ENCODE measurements around the gene OR9G1. TPM values are rescaled to one million over a fixed set of nuclear protein-coding genes. Genes with fewer than 3 reads are reported as not detected.

Gene OR9G1, protein sequence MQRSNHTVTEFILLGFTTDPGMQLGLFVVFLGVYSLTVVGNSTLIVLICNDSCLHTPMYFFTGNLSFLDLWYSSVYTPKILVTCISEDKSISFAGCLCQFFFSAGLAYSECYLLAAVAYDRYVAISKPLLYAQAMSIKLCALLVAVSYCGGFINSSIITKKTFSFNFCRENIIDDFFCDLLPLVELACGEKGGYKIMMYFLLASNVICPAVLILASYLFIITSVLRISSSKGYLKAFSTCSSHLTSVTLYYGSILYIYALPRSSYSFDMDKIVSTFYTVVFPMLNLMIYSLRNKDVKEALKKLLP
- under 1 TPM in 1 of 2 donors, not detected in 1; under 0.01 TPM for total RNA-seq

DNA sequence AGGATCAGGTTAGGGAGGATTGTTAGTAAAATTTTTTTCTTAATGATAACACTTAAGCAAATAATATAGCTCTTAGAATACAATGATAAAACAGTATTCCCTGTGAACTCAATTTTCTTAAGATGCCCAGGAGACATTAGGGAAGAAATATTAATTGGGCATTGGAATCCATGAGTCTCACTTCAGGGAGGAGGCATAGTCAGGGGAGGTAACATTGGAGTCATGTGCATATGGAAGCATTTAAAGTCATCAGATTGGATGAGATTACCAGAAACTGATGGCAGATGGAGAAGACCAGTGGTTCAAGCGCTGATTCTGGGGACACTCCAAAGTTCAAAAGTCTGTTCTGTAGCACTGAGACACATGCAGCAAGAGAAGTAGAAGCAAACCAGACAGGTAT, at the start of gene OR9G1:
TSS of gene OR9G1 (plus strand) at position 301 of the 400 bp plus-strand sequence. CDS start 1,293 bp downstream, outside the sequence.

DNA sequence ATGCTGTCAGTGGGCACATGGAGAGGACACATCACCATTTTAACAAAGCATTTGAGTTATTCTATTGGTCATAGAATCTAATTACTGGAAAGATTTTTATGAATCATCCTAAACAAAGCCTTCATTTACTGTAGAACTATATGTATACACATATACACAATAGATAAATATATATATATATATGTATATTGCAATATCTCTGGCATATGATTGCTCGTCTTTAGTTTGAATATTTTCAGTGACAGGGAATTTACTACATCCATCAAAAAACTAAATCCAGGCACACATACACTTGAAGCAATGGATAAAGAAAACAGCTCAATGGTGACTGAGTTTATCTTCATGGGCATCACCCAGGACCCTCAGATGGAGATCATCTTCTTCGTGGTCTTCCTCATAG, 35.5 kb upstream of the OR9G1 start, which contains the start of gene OR5AR1:
TSS of gene OR5AR1 (plus strand) at position 301 of the 400 bp plus-strand sequence. CDS start at position 301, 0 bp downstream.

DNA sequence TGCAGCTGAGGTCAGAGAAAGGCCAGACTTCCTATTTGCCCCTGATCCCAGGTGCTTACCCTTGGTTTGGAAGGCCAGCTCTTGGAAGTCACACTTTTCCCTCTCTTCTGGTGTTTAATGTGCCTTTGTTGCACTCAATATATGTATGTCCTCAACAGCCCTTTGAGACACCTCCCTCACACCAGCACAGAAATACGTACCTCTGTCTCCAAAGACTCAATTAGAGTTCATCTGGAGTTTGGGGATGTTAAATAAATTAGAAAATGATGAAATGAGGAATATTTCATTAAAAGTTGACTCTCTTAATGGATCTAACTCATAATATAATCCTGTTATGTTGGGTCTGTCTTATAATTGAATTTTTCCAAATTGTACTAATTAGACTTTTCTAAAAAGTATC, 49.7 kb downstream of the OR9G1 start, which contains the start of gene OR9G4:
TSS of gene OR9G4 (minus strand) at position 101 of the 400 bp plus-strand sequence. CDS start 4,931 bp downstream, outside the sequence.

Small RNAs within 50 kb of the gene (small RNA-seq; reads per million reads assigned to genes)
- 0 reads per million in 2 donors for gene AP001803.1
- gene AP004245.1, result 0 reads per million in 2 donors
- gene MIR6128, result 0 reads per million in 2 donors

Other genes starting within 250 kb of the OR9G1 start
- gene OR5M3, start 225.7 kb upstream of the OR9G1 start, total RNA-seq, result not detected
- gene OR5M8, start 207.7 kb upstream of the OR9G1 start, total RNA-seq, result not detected
- gene OR5M11, start 155.8 kb upstream of the OR9G1 start, total RNA-seq, result not detected
- gene OR5M10, start 121.4 kb upstream of the OR9G1 start, total RNA-seq, result not detected
- gene OR5M1, start 84.2 kb upstream of the OR9G1 start, total RNA-seq, result not detected
- gene OR5AP2, start 56.7 kb upstream of the OR9G1 start, total RNA-seq, result not detected
- gene OR5AR1, start 35.4 kb upstream of the OR9G1 start, total RNA-seq, result not detected
- not detected for gene OR9G4, start 49.6 kb downstream of the OR9G1 start, total RNA-seq